Activated naive CD8-positive, alpha-beta T cell treated with anti-CD3 and anti-CD28 coated beads, Interleukin-2, amount 50 U/mL, for 16 hours (primary cell): ENCODE measurements around the gene DENND2A.
"Not testable (repeated sequence)": the region's sequence is repeated elsewhere in the genome, so short reads cannot be mapped to it uniquely, and the experiment has no call there.

Source experiments
- DNase-seq: peaks from one replicate; pipeline ENCODE4 v3.0.0-alpha.2; 2020; ENCODE audit warnings: low read depth, low spot score

The DENND2A gene

GRCh38 chr7:140646931-140647647, 6.5 kb upstream of the DENND2A start:
- DNase-seq = no peak

- no peak for DNase-seq
Measured at GRCh38 chr7:140645166-140645900, 4.7 kb upstream of the DENND2A start.

DNA sequence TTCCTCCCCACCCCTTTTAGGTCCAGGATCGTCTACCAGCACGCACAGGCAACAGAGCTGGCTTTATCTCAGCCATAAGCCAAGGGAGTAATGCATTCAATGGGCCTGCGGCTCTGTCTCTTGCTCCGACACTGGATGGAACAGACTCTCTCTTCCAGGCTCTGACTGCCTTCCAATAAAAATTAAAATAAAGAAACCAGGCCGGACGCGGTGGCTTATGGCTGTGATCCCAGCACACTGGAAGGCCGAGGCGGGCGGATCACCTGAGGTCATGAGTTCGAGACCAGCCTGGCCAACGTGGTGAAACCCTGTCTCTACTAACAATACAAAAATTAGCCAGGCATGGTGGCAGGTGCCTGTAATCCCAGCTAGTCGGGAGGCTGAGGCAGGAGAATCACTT, 4.1 kb upstream of the DENND2A start:
- DNase-seq = not testable (repeated sequence)

- no peak for DNase-seq
Measured at GRCh38 chr7:140643416-140643815, 2.8 kb upstream of the DENND2A start.

GRCh38 chr7:140641524-140642195, 1.0 kb upstream of the DENND2A start:
- no peak for DNase-seq

DNA sequence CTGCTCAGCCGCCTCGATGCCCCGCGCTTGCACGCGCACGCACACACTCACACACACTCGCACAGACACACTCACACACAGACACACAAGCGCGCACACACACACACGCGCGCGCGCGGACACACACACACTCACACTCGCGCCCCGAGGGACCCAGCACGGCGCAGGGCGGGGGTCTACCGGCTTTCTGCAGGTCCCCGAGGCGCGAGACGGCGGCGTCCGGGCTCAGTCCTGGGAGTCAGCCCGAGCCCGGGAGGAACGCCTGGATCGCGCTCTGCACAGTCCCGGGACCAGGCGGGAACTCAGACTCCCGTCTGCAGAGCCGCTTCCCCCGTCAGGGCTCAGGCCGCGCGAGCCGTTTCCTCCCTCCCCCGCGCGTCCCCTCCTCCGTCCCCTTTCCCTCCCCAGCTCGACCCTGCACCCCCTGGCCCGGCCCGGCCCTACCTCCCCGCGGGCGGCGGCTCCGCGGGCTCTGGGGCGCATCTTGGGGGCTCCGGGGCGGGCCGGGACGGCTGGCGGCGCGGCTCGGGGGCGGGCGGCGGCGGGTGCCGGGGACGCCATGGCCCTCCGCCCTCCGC, 464 bp downstream of the DENND2A start:
- no peak for DNase-seq

DNA sequence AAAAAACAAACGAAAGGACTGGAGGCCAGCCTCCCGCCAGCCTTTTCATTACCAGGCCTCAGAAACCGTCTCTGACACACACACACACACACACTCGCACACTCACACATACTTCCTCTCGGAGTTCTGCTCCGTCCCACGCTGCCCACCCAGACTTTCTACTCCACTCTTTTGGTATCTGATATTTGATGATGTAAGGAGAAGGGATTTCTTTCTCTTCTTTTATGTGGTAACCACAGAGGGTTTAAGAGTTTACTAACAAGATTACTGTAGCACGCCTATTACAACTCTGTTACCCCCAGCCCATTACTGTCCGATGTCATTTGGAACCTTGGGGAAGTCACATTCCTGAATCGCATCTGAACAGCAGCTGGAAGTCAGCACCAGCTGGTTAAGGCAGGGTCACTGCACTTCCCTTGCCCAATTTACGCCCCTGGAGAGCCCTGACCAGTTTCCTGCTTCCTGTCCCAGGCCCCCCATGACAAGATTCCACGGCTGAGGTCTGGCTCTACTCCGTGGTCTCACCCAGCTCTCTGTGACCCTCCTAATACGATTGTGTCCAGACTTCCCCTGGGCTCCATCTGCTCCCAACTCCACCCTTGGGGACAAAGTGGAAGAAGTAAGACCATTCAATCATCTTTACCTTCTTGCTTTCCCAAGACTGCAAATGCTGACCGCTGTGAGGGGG, 1.1 kb downstream of the DENND2A start:
- DNase-seq = no peak

DNA sequence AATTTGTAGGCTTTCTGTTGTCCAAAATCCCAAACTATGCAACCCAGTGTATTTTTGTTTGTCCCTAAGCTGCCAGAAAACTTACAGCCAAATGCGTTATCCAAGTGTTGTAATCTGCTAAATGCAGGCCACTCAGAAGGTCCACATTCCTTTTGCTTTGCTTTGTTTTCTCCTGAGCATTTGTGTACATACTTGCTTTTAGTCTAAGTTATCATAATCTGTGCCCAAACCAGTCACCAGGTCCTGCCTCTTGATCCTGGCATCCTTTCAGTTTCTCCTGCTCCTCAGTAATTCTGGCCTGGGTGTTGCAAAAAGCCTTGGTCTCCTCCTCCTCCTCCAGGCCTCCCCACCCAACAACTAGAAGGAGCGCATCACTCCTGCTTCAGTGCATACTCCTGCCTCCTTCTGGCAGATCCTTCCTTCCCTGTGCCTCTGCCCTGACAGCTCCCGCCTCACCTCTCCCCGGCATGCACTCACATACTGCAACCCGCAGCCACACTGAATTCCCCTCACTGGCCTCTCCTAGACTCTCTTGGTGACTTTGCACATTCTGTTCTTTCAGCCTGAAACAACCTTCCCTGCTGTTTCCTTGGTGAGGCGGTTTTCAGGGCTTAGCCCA, 2.3 kb downstream of the DENND2A start:
- no peak for DNase-seq

- no peak for DNase-seq
Measured at GRCh38 chr7:140637400-140637799, 3.2 kb downstream of the DENND2A start.

DNA sequence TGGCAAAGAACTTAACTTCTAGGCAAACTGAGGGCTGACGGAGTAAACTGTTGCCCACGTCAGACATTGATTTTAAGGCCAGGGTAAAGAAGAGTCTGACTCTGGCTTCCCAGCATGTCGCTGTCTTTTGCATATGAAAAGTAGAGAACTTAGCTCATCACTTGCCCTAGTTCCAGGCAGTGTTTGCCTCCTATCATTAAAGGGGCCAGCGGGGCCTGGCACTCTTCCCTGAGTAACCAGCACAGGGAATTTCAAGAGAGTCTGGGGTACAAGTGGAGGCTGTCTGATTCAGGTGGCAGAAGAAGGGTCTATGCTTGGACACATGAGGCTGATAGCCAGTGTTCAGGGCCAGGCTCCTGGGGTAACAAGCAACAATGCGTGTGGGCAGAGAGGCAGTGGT, 4.8 kb downstream of the DENND2A start:
- no peak for DNase-seq

DNA sequence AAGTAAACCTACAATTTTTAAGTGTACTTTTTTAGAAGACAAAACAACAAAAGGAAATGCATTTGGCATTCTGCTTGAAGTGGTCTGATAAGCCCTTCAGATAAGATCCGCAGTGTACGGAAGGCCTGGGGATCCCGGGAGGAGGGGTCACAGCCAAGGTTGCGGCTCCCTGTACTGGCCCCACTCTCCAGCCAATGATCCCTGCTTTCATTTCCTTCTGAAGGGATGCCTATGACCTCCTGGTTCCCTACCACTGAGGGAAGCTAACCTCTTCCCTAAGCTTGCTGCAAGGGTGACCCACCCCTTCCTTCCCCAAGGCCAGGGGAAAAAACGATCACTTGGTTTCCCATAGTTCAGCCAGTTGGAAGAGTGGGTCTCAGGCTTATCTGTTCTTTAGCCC, 5.3 kb downstream of the DENND2A start:
- no peak for DNase-seq

GRCh38 chr7:140631602-140632001, 9.0 kb downstream of the DENND2A start:
- no peak for DNase-seq

DNA sequence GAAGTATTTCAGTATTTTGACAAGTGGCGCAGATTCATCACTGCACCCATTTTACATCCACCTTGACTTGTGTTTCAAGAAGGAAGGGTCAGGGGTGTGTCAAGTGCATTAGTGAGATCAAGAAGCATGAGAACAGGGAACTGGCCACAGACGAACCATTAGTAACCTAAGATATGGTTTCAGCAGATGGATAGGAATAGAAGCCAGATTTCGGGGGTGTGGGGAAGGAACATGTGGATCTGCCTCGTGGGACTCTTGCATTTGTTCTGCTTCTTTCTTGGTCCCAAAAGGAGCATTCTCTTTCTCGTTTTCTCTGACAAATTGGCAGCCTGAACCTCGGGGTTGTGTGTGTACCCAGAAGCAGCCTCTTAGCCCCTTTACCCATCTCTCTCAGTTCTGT, 9.6 kb downstream of the DENND2A start:
- DNase-seq = no peak

GRCh38 chr7:140625908-140626868, 14.4 kb downstream of the DENND2A start:
- no peak for DNase-seq

GRCh38 chr7:140625192-140625558, 15.4 kb downstream of the DENND2A start:
- DNase-seq = not testable (repeated sequence)

DNA sequence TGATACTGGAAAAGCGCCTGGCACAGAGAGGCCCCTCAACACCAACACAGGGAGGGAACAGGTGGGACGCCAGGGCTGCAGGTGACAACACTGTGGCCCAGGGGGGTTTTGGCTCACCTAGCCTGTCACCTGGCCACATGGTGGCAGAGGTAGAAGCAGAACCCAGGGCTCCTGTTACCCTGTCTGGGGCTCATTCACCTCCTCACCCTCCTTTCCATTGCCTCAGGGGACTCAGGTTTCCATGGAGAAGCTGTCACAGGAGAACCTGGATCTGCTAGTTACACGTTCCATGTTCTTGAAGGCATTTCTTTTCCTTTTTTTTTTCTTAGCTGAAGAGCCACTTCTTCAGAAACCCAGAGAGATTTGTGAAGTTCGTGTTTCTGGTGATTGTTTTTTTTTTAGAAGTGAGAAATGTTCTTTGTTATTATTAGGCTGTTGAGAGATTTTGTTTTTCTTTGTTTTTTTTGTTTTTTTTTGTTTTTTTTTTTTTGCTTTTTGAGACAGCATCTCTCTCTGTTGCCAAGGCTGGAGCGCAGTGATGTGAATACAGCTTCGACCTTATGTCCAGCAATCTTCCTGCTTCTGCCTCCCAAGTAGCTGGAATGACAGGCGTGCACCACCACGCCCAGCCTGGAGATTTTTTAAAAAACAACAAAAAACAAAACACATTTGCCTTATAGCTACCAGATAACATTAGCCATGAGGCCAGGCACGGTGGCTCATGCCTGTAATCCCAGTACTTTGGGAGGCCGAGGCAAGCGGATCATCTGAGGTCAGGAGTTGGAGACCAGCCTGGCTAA, 16.0 kb downstream of the DENND2A start:
- DNase-seq = no peak

- DNase-seq = no peak
Measured at GRCh38 chr7:140623980-140624379, 16.6 kb downstream of the DENND2A start.

GRCh38 chr7:140621401-140622021, 19.1 kb downstream of the DENND2A start:
- no peak for DNase-seq
